Nephron progenitor cell (in vitro differentiated cells): ENCODE data around the gene BTK.

Source experiments
- DNase-seq: peaks from one replicate; pipeline ENCODE4 v3.0.0; 2021
- H3K27ac Mint-ChIP-seq: 2 replicates; pipeline ENCODE4 v1.8.0; 2021; ENCODE audit warnings: mild to moderate bottlenecking, moderate library complexity, mixed read lengths
- H3K27me3 Mint-ChIP-seq: 2 replicates; pipeline ENCODE4 v1.8.0; 2021; ENCODE audit warnings: mild to moderate bottlenecking, low read depth, mixed read lengths; ENCODE audit not compliant: poor library complexity
- H3K36me3 Mint-ChIP-seq: 2 replicates; pipeline ENCODE4 v1.8.0; 2021; ENCODE audit warnings: low read depth, mixed read lengths
- H3K4me1 Mint-ChIP-seq: 2 replicates; pipeline ENCODE4 v1.8.0; 2021; ENCODE audit warnings: mixed read lengths
- H3K4me3 Mint-ChIP-seq: 2 replicates; pipeline ENCODE4 v1.8.0; 2021; ENCODE audit warnings: mild to moderate bottlenecking, moderate library complexity, mixed read lengths
- H3K9me3 Mint-ChIP-seq: 2 replicates; pipeline ENCODE4 v1.8.0; 2021; ENCODE audit warnings: mild to moderate bottlenecking, moderate library complexity, mixed read lengths
- TF ChIP-seq, protein P1 (sequence below): fragments of 200-600 bp; sonication (generic); IDR thresholded peaks from 2 replicates; pipeline ENCODE4 v1.5.0; 2021; ENCODE audit warnings: antibody characterized with exemption

The BTK gene

DNA sequence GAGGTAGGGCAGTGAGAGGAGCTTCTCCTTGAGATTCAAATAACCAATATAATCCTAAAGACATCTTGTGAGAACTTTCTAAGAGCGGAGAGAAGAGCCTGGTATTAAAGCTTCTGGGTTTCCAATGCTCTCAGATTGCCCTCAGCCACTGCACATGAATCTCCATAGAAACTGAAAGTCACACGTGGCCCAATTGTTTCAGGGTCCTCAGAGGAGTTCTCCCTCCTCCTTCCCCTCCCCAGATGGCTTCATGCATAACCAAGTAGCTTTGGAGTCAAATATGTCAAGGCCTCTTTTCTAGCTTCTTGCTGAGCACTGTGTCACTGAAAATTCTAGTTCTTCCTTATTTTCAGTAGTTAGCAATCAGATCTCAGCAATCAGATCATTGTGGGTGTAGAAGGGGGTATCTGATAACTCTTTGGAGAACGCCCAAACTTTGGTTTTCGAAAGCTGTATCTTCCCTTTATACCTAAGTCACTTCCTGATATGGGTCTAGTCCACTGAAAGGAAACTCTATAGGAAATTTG is 2.2 kb downstream of the BTK start:
- Mint-ChIP-seq H3K4me3 (no peak overlapping the region), H3K9me3 (peaks cover 48% of the 10 kb centered on the region), H3K36me3 (no peaks in the 10 kb centered on the region), H3K27ac (no peak overlapping the region), H3K27me3 (peaks cover 6% of the 10 kb centered on the region), H3K4me1 (peaks cover 7% of the 10 kb centered on the region)
- no peak for DNase-seq
- TF ChIP-seq, protein P1, sequence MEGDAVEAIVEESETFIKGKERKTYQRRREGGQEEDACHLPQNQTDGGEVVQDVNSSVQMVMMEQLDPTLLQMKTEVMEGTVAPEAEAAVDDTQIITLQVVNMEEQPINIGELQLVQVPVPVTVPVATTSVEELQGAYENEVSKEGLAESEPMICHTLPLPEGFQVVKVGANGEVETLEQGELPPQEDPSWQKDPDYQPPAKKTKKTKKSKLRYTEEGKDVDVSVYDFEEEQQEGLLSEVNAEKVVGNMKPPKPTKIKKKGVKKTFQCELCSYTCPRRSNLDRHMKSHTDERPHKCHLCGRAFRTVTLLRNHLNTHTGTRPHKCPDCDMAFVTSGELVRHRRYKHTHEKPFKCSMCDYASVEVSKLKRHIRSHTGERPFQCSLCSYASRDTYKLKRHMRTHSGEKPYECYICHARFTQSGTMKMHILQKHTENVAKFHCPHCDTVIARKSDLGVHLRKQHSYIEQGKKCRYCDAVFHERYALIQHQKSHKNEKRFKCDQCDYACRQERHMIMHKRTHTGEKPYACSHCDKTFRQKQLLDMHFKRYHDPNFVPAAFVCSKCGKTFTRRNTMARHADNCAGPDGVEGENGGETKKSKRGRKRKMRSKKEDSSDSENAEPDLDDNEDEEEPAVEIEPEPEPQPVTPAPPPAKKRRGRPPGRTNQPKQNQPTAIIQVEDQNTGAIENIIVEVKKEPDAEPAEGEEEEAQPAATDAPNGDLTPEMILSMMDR: no peak

DNA sequence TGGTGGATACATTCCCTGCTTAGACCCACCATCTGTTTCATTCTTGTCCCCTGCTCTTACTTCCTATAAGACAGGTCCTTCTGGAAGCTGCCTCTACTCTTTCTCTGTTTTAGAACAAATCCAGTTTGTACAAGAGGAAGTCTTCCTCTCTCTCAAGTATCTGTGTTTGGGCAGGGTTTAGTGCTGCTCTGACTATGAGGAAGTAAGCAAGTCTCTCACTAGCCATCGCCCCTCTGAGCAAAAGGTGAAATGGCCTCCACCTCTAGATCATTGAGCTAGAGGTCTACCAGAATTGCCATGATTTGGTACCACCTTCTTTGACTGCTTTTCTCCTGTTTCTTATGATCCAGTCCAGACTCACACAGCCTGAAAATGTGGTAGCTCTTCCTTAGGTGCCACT is 8.4 kb downstream of the BTK start:
- H3K9me3 Mint-ChIP-seq: peaks cover 45% of the 10 kb centered on the region
- no peak for DNase-seq
- H3K4me1 Mint-ChIP-seq: no peaks in the 10 kb centered on the region
- no peak overlapping the region for H3K27ac Mint-ChIP-seq
- no peak overlapping the region for H3K4me3 Mint-ChIP-seq
- H3K27me3 Mint-ChIP-seq: peaks cover 3% of the 10 kb centered on the region
- H3K36me3 Mint-ChIP-seq: no peaks in the 10 kb centered on the region
- TF ChIP-seq, protein P1: no peak

DNA sequence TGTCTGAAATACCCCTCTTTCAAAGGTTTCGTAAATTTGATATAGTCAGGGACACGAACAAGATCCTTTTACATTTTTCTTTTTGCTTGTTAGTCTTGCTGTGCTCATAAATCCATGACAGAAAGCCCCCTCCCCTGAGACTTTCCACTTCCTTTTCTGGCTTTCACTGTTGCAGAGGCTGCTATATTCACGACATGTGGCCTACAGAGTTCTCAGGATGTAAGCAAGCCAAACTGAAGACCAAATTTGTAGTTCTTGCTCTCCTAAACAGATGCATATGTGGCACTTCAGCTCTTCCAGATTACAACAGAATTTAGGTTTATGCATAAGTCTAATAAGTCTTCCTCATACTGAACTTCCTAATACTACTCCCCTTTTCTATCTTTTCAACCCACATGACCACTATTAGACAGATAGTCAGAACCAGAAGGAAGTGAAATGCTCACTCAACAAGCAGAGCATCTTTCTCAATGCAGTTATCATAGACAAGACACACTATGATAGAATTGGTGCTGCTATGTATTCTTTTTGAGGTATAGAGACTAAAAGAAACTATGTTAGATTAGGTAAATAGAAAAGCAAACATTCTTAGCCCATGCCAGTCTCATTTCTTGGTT is 15.0 kb downstream of the BTK start:
- peaks cover 4% of the 10 kb centered on the region for H3K27me3 Mint-ChIP-seq
- no peaks in the 10 kb centered on the region for H3K4me1 Mint-ChIP-seq
- TF ChIP-seq, protein P1: no peak
- no peak for DNase-seq
- peak overlapping the region; percentile 26 for H3K27ac Mint-ChIP-seq
- peaks cover 36% of the 10 kb centered on the region for H3K9me3 Mint-ChIP-seq
- H3K4me3 Mint-ChIP-seq: no peak overlapping the region
- no peaks in the 10 kb centered on the region for H3K36me3 Mint-ChIP-seq

DNA sequence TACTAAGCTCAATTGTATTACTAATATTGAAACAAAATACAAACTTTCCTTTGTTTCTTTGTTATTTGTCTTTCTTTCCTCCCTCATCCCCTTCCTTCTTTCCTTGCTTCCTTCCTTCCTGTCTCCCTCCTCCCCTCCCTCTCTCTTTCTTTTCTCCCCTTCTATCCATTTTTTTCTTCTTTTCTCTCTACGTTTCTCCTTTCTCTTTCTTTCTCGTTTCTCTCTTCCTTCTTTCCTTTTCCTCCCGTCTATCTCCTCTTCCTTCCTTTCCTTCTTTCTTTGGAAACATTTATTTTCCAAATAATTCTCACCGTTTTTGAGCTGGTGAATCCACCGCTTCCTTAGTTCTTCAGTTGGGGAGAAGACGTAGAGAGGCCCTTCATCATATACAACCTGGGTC is 16.3 kb downstream of the BTK start:
- Mint-ChIP-seq H3K4me3 (no peak overlapping the region), H3K27ac (no peak overlapping the region), H3K4me1 (no peaks in the 10 kb centered on the region), H3K9me3 (peaks cover 31% of the 10 kb centered on the region), H3K36me3 (no peaks in the 10 kb centered on the region), H3K27me3 (peaks cover 4% of the 10 kb centered on the region)
- TF ChIP-seq, protein P1: no peak
- DNase-seq: no peak

DNA sequence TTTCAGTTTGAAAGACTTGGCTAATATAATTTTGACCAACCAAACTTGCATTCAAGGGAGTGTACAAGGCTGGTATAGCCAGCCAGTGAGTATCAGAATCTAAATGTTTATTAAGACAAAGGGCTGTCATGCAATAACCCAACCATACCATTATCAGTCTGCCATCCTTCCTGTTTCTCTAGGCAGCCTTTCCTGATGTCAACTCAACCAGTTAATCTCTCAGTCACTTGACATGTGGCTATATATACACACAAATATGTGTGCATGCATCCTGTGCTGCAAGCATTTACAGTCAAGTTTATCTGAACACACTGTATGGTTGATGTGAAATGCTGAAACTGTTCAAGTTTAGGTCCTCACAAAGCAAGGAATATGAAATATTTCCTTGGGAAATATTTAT is 17.2 kb downstream of the BTK start:
- Mint-ChIP-seq H3K27ac (no peak overlapping the region), H3K36me3 (no peaks in the 10 kb centered on the region), H3K27me3 (peaks cover 8% of the 10 kb centered on the region), H3K9me3 (peaks cover 26% of the 10 kb centered on the region), H3K4me3 (no peak overlapping the region), H3K4me1 (no peaks in the 10 kb centered on the region)
- DNase-seq: no peak
- TF ChIP-seq, protein P1: no peak

DNA sequence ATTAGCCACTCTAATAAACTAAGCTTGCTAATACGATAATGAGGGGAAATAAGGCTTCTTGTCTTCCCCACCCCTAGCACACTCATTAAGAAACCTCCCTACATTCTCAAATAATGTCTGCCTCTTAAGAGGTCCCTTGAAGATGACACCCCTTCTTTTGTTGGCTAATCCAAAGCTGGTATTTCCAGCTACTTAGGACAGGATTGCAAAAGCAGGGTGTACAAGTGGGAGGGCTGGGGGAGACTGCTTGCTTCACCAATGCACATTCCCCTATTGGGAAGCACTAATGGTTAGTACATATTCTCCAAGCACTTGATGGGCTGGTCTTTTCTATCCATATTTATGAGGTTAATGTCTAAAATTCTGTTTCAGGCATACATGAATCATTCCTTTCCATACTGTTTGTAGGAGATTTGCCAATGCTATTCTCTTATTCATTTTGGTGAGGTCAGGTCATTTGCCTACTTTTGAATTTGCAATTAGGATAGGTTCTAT is 20.6 kb downstream of the BTK start:
- Mint-ChIP-seq H3K27ac (no peak overlapping the region), H3K4me3 (no peak overlapping the region), H3K36me3 (no peaks in the 10 kb centered on the region), H3K4me1 (no peaks in the 10 kb centered on the region), H3K27me3 (peaks cover 8% of the 10 kb centered on the region), H3K9me3 (peaks cover 38% of the 10 kb centered on the region)
- DNase-seq: no peak
- TF ChIP-seq, protein P1: no peak
